GM18861 (cell line): Measurements from ENCODE around the gene PRDX5.

Experiments used
- ATAC-seq: cut with Tn5 transposase; IDR thresholded peaks from one replicate; pipeline ENCODE4 v1.9.1; 2021; ENCODE audit not compliant: unreplicated experiment

Gene PRDX5

GRCh38 chr11:64343767-64344559 lies 26.0 kb downstream of the PRDX5 start:
- no peak for ATAC-seq

- ATAC-seq: no peak
These were observed 26.9 kb downstream of the PRDX5 start for GRCh38 chr11:64344787-64345186.

GRCh38 chr11:64347193-64347867 lies 29.4 kb downstream of the PRDX5 start:
- ATAC-seq: no peak

- no peak for ATAC-seq
These were observed 30.6 kb downstream of the PRDX5 start for GRCh38 chr11:64348383-64349024.

GRCh38 chr11:64349025-64349387 lies 31.1 kb downstream of the PRDX5 start:
- no peak for ATAC-seq

GRCh38 chr11:64349404-64349803 lies 31.5 kb downstream of the PRDX5 start:
- no peak for ATAC-seq

- ATAC-seq: no peak
These were observed 33.3 kb downstream of the PRDX5 start for GRCh38 chr11:64351136-64351631.

GRCh38 chr11:64352099-64352994 lies 34.4 kb downstream of the PRDX5 start:
- no peak for ATAC-seq

GRCh38 chr11:64352995-64353714 lies 35.2 kb downstream of the PRDX5 start:
- no peak for ATAC-seq

GRCh38 chr11:64353715-64354506 lies 36.0 kb downstream of the PRDX5 start:
- no peak for ATAC-seq

GRCh38 chr11:64355078-64355940 lies 37.4 kb downstream of the PRDX5 start:
- ATAC-seq: no peak

- no peak for ATAC-seq
These were observed 38.8 kb downstream of the PRDX5 start for GRCh38 chr11:64356498-64357411.

- no peak for ATAC-seq
These were observed 39.5 kb downstream of the PRDX5 start for GRCh38 chr11:64357446-64357845.

- no peak for ATAC-seq
These were observed 40.1 kb downstream of the PRDX5 start for GRCh38 chr11:64357904-64358535.

GRCh38 chr11:64358536-64358906 lies 40.6 kb downstream of the PRDX5 start:
- ATAC-seq: no peak

- ATAC-seq: no peak
These were observed 41.2 kb downstream of the PRDX5 start, which contains the start of gene RPS6KA4 for GRCh38 chr11:64358907-64359711. Gene RPS6KA4, plus strand, starts transcription at chr11:64359162. Its CDS starts 74 bp downstream, at chr11:64359236.
